HG02642 (cell line): ENCODE measurements around the gene MED16.

ENCODE experiments used
- ATAC-seq: cut with Tn5 transposase; IDR thresholded peaks from one replicate; pipeline ENCODE4 v1.9.1; 2021; ENCODE audit warnings: mild to moderate bottlenecking; ENCODE audit not compliant: unreplicated experiment, poor library complexity

MED16 gene

GRCh38 chr19:929203-929890, 36.4 kb upstream of the MED16 start:
- no peak for ATAC-seq

GRCh38 chr19:928471-929202, 35.6 kb upstream of the MED16 start:
- no peak for ATAC-seq

- ATAC-seq, result no peak
Measured at GRCh38 chr19:927780-928401, 34.9 kb upstream of the MED16 start.

- ATAC-seq, result no peak
Measured at GRCh38 chr19:927351-927779, 34.4 kb upstream of the MED16 start.

- no peak for ATAC-seq
Measured at GRCh38 chr19:926589-927350, 33.8 kb upstream of the MED16 start.

- no peak for ATAC-seq
Measured at GRCh38 chr19:926323-926588, 33.3 kb upstream of the MED16 start.

- peak; percentile 65 for ATAC-seq
Measured at GRCh38 chr19:925526-926322, 32.7 kb upstream of the MED16 start, which contains the start of gene ARID3A. Gene ARID3A, plus strand, starts transcription at chr19:926035. Its CDS starts 3,494 bp downstream, at chr19:929529.

GRCh38 chr19:925087-925525, 32.1 kb upstream of the MED16 start:
- peak; percentile 27 for ATAC-seq

- ATAC-seq, result peak; percentile 1
Measured at GRCh38 chr19:924553-925086, 31.6 kb upstream of the MED16 start.

DNA sequence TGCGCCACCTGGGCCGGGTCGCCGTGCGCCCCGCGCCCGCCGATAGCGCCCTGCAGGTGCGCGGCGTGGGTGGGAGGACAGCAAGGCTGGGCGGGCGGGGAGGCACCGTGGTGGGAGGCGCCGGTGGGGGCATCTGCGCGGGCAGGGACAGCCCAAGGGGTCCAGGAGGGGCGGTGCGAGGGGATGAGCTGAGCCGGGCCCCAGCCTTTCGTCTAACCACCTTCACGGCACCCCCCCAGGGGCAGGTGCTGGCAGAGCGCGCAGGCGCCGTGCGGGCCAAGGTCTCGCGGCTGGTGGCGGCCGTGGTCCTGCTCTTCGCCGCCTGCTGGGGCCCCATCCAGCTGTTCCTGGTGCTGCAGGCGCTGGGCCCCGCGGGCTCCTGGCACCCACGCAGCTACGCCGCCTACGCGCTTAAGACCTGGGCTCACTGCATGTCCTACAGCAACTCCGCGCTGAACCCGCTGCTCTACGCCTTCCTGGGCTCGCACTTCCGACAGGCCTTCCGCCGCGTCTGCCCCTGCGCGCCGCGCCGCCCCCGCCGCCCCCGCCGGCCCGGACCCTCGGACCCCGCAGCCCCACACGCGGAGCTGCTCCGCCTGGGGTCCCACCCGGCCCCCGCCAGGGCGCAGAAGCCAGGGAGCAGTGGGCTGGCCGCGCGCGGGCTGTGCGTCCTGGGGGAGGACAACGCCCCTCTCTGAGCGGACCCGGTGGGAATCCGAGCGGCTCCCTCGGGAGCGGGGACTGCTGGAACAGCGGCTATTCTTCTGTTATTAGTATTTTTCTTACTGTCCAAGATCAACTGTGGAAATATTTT, 27.3 kb upstream of the MED16 start:
- peak; percentile 29 for ATAC-seq

DNA sequence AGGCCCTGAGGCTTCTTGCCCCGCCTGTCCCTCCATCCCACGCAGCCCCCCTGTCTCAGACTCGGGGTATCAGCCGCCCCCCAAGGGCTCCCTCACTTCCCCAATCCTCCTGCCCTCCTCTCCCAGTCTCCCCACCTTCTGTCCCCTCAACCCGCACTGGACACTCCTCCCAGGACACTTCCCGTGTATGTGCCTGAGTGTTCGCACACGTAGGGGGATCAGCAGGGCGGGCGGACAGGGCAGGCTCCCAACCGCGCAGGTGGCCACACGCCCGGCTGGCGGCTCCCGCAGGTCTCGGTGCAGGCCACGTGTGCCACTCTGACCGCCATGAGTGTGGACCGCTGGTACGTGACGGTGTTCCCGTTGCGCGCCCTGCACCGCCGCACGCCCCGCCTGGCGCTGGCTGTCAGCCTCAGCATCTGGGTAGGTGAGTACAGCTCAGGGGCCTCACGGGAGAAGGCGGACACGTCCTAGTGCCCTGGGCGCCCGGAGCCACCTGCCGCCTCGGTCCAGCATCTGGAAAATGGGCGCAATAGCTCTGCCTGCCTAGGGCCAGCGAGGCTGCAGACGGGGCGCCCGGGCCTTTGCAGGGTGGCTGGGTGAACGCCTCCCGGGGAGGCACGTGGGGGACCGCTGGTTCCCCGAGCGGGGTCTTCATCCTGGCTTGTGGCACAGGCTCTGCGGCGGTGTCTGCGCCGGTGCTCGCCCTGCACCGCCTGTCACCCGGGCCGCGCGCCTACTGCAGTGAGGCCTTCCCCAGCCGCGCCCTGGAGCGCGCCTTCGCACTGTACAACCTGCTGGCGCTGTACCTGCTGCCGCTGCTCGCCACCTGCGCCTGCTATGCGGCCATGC, 26.4 kb upstream of the MED16 start:
- ATAC-seq, result peak; percentile 14

GRCh38 chr19:918481-919198, 25.7 kb upstream of the MED16 start:
- ATAC-seq, result no peak

GRCh38 chr19:918152-918437, 25.1 kb upstream of the MED16 start:
- ATAC-seq, result no peak

DNA sequence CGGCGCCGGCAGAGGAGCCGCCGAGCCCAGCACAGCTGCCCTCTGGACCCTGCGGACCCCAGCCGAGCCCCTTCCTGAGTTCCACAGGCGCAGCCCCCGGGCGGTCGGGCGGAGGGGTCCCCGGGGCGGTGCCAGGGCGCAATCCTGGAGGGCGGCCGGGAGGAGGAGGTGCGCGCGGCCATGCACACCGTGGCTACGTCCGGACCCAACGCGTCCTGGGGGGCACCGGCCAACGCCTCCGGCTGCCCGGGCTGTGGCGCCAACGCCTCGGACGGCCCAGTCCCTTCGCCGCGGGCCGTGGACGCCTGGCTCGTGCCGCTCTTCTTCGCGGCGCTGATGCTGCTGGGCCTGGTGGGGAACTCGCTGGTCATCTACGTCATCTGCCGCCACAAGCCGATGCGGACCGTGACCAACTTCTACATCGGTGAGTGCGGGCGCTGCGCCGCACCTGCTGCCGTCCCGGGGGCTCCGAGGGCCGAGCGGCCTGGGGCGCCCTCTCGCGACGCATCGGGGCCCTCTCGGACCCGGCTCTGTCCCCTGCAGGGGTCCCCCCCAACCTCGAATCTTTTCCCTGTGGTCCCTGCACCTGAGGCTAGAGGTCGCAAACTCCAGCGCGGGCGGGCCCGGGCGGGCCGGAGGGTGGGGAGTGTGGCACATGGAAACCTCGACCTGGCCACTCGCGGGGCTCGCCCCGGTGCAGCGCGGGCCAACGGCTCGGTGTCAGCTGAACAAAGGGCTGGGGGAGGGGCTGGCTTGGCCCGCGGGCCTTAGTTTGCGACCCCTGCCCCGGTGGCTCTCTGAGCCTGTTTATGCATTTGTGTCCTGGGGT, 24.6 kb upstream of the MED16 start, which contains the start of gene KISS1R:
Gene KISS1R (plus strand): TSS at position 11 of the 829 bp plus-strand sequence. CDS start 170 bp downstream, at position 181.
- ATAC-seq, result no peak

DNA sequence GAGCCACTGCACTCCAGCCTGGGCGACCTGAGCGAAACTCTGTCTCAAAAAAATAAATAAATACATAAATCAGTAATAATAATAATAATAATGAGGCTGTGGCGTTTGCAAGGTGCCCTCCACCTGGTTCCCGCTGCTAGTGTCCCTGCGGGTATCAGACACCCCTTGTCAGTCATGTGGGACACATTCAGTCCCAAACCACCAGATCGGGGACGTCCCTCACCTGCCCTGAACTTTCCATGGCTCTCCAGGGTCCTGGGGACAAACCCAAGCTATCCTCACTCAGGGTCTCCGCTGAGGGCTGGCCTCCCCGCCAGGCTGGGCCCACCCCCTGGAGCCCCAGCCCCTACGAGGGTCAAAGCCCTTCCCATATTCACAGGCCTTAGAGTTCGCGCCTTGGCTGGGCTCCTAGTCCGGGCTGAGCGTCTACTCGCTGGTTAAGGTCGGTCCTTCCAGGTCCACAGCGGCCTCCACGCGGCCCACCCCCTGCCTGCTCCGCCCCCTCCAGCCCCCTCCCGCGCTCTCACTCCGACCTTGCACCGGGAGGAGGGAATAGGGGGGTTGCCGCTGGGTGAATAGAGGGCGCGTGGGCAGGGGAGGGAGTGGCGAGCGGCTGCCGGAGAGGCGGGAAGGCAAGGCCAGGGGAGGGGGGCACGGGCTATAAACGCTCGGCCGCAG, 23.8 kb upstream of the MED16 start:
- ATAC-seq, result no peak
